GM12878 (cell line): ENCODE results near the gene SEMA6C. TPM values are rescaled to one million over a fixed set of nuclear protein-coding genes. Genes with fewer than 3 reads are reported as not detected.
"Not testable (repeated sequence)": the region's sequence is repeated elsewhere in the genome, so short reads cannot be mapped to it uniquely, and the experiment has no call there.

Experiments
- ATAC-seq: fragments of 200-7000 bp; cut with Tn5 transposase; 3 replicates; pipeline ENCODE4 v1.9.1; 2020; ENCODE audit warnings: mild to moderate bottlenecking, moderate library complexity
- BruUV-seq: library from RNA; stranded (reverse); fragments of 400-500 nt; replicated peaks from 2 replicates; lab custom pipeline; 2021; lab: Mats Ljungman, UMichigan
- CTCF ChIA-PET: fragments of 300-600 bp; sonication (Branson Sonifier 250); formaldehyde crosslinking; extraction: SDS; loops from one replicate; lab custom pipeline; 2021; ENCODE audit warnings: inconsistent platforms; lab: Yijun Ruan, JAX
- POLR2A ChIA-PET: fragments of 350-600 bp; formaldehyde crosslinking; extraction: SDS; loops from one replicate; lab custom pipeline; 2021; ENCODE audit warnings: inconsistent platforms; lab: Charles Lee
- RAD21 ChIA-PET: fragments of 300-600 bp; sonication (Branson Sonifier 250); formaldehyde crosslinking; loops from one replicate; lab custom pipeline; 2023; ENCODE audit warnings: antibody characterized with exemption; ENCODE audit not compliant: unreplicated experiment; lab: Charles Lee
- SMC1A ChIA-PET: fragments of 300-600 bp; sonication (Branson Sonifier 250); formaldehyde crosslinking; loops from one replicate; lab custom pipeline; 2023; ENCODE audit not compliant: unreplicated experiment, uncharacterized antibody; lab: Charles Lee
- DNase-seq: peaks from one replicate; pipeline ENCODE4 v3.0.0-alpha.2; 2011; ENCODE audit warnings: low read depth, low spot score
- FAIRE-seq: peaks from 3 replicates; lab custom pipeline; 2011; peaks lifted over from hg19 to GRCh38; lab: Jason Lieb, UNC
- H2AFZ ChIP-seq: 2 replicates; pipeline ENCODE4 v1.6.0; 2011; ENCODE audit warnings: low read depth, low read length, control low read depth; ENCODE audit not compliant: control insufficient read depth
- H3K27ac ChIP-seq: 2 replicates; pipeline ENCODE4 v1.5.1; 2011; ENCODE audit warnings: control low read depth; ENCODE audit not compliant: control insufficient read depth, insufficient read depth
- H3K27me3 ChIP-seq, 2 experiments: replicated peaks in 1 of 2; 2 replicates each; pipeline versions ENCODE4 v1.6.0 to v1.6.1; 2011; ENCODE audit warnings: low read length in 1 of 2; ENCODE audit not compliant: control insufficient read depth in 2 of 2, insufficient read depth in 2 of 2
- H3K36me3 ChIP-seq, 2 experiments: 2 replicates each; pipeline ENCODE4 v1.5.1; 2011; ENCODE audit warnings: low read length in 1 of 2; ENCODE audit not compliant: control insufficient read depth in 2 of 2, insufficient read depth in 2 of 2
- H3K4me1 ChIP-seq: 2 replicates; pipeline ENCODE4 v1.6.1; 2011; ENCODE audit warnings: mild to moderate bottlenecking, low read length, moderate library complexity, mixed read lengths; ENCODE audit not compliant: control insufficient read depth, insufficient read depth
- H3K4me2 ChIP-seq: 2 replicates; pipeline ENCODE4 v1.6.0; 2011; ENCODE audit warnings: control low read depth; ENCODE audit not compliant: control insufficient read depth, insufficient read depth
- H3K4me3 ChIP-seq: fragments of 200-600 bp; sonication (generic); 2 replicates; pipeline ENCODE4 v1.5.1; 2016
- H3K79me2 ChIP-seq: 2 replicates; pipeline ENCODE4 v1.6.0; 2011; ENCODE audit warnings: low read length; ENCODE audit not compliant: control insufficient read depth, insufficient read depth
- H3K9ac ChIP-seq: 2 replicates; pipeline ENCODE4 v1.8.0; 2011; ENCODE audit warnings: low read length, control low read depth, mixed read lengths; ENCODE audit not compliant: control insufficient read depth, insufficient read depth
- H3K9me3 ChIP-seq: replicated peaks from 3 replicates; pipeline ENCODE4 v1.5.1; 2011; ENCODE audit warnings: mild to moderate bottlenecking, low read length; ENCODE audit not compliant: control insufficient read depth, insufficient read depth
- H4K20me1 ChIP-seq: 2 replicates; pipeline ENCODE4 v1.6.0; 2011; ENCODE audit not compliant: control insufficient read depth, insufficient read depth
- HDGF ChIP-seq: fragments of 450-650 bp; IDR thresholded peaks from 2 replicates; pipeline ENCODE4 v1.6.1; 2016; ENCODE audit warnings: antibody characterized with exemption
- IKZF1 ChIP-seq: fragments of 450-650 bp; conservative IDR thresholded peaks from 2 replicates; pipeline ENCODE4 v1.6.1; 2017; ENCODE audit warnings: antibody characterized with exemption, mild to moderate bottlenecking
- KAT2A ChIP-seq: conservative IDR thresholded peaks from 2 replicates; pipeline ENCODE4 v1.6.1; 2011; ENCODE audit warnings: low read depth, low read length; ENCODE audit not compliant: control insufficient read depth
- MXI1 ChIP-seq: fragments of 150-350 bp; IDR thresholded peaks from 2 replicates; pipeline ENCODE4 v1.6.1; 2011; ENCODE audit warnings: low read depth, mild to moderate bottlenecking, inconsistent platforms, low read length, improper control_type of control experiment
- TCF12 ChIP-seq: IDR thresholded peaks from 2 replicates; pipeline ENCODE4 v1.6.1; 2011; ENCODE audit warnings: low read depth, mild to moderate bottlenecking, low read length
- ZNF384 ChIP-seq: IDR thresholded peaks from 2 replicates; pipeline ENCODE4 v1.6.1; 2012; ENCODE audit warnings: low read depth, mild to moderate bottlenecking, low read length, improper control_type of control experiment, borderline replicate concordance
- WGBS: methylation state at CpG from one replicate; pipeline ENCODE4 v1.1.6; 2016; ENCODE audit warnings: low lambda C conversion rate; ENCODE audit not compliant: insufficient replicate concordance, insufficient coverage; ENCODE audit errors: missing lambda C conversion rate; 5-methylcytosine and 5-hydroxymethylcytosine counted together
- in situ Hi-C: fragments of 300-500 bp; cut with MboI; formaldehyde crosslinking; loops from 9 replicates; pipeline ENCODE4 v1.14.3; 2018; ENCODE audit warnings: mixed read lengths
- intact Hi-C: fragments of 100-400 bp; cut with micrococcal nuclease; formaldehyde crosslinking; loops from one replicate; pipeline ENCODE4 v1.14.2; 2022; ENCODE audit not compliant: unreplicated experiment
- polyA plus RNA-seq, 11 experiments: library from polyadenylated mRNA; depleted of rRNA in 4 of 11; unstranded in 6 of 11; stranded (reverse) in 5 of 11; fragments of >200 nt; fragmentation: Nextera tagmentation in 4 of 11; fragmentation: Illumina TruSeq in 1 of 11; extraction: Ambion mirVana in 4 of 11; extraction: Trizol in 1 of 11; gene quantifications; 1 replicate in 1 of 11; 2 replicates in 10 of 11; pipeline versions ENCODE4 v1.2.1 to v1.2.3, GENCODE V29; 2011 to 2016; ENCODE audit warnings: inconsistent platforms in 2 of 11, missing spikeins in 2 of 11, low read depth in 1 of 11
- total RNA-seq, 4 experiments: library from RNA; depleted of rRNA in 3 of 4; stranded (reverse); fragments of >200 nt in 3 of 4; fragmentation: Illumina TruSeq in 1 of 4; extraction: Trizol in 1 of 4; gene quantifications; 2 replicates each; pipeline versions ENCODE4 v1.2.1 to v1.2.3, GENCODE V29; 2013 to 2021
- TF ChIP-seq, protein P1 (sequence below): IDR thresholded peaks from 2 replicates; pipeline ENCODE4 v1.6.1; 2012; ENCODE audit warnings: low read depth, low read length, improper control_type of control experiment
- TF ChIP-seq, protein P2 (sequence below): fragments of 450-650 bp; IDR thresholded peaks from 2 replicates; pipeline ENCODE4 v1.6.1; 2016; ENCODE audit warnings: mild to moderate bottlenecking
- TF ChIP-seq, protein P3 (sequence below): fragments of 450-650 bp; IDR thresholded peaks from 2 replicates; pipeline ENCODE4 v1.6.1; 2018; ENCODE audit warnings: mild to moderate bottlenecking, low read depth, moderate library complexity; ENCODE audit not compliant: partially characterized antibody

The SEMA6C gene
- total and polyA plus RNA-seq, 10 of the 15 experiments (the other 5 are each of a cell fraction or from before 2014, with no cell fraction given), result 0.13 to 2.2 (median 0.29) TPM; not detected in 1

DNA sequence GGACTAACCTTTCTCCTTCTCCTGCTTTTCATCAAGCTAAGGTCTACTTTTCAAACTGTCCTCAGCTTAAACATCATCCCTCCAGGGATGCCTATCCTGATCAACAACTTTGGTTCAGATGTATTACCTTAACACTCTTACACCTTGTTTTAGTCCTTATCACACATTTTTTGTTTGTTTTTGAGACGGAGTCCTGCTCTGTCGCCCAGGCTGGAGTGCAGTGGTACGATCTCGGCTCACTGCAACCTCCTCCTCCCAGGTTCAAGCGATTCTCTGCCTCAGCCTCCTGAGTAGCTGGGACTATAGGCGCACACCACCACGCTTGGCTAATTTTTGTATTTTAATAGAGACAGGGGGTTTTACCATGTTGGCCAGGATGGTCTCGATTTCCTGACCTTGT is 42.2 kb upstream of the SEMA6C start:
- in situ Hi-C loops, H4K20me1 ChIP-seq, FAIRE-seq, H3K4me1 ChIP-seq, H3K36me3 ChIP-seq, DNase-seq, BruUV-seq, H2AFZ ChIP-seq, intact Hi-C loops, H3K9me3 ChIP-seq, H3K27me3 ChIP-seq: not testable (repeated sequence)
- peak overlapping the region; percentile 76 for H3K4me3 ChIP-seq
- H3K9ac ChIP-seq, result peak overlapping the region; percentile 86
- ChIA-PET RAD21 (interaction anchor here (2.1 to 2.7 kb wide), 2 partner anchors 31 to 138 kb away, joined by 6 to 20 read pairs; partner anchors contain the start of genes PI4KB and TNFAIP8L2), POLR2A (interaction anchor here (0.8 to 1.4 kb wide), 5 partner anchors 10 to 139 kb away, joined by 3 to 5 read pairs (median 4); partner anchors contain the start of gene PI4KB), SMC1A (interaction anchor here (1.2 to 3.2 kb wide), 2 partner anchors 32 to 89 kb away, joined by 3 to 12 read pairs; partner anchors contain the start of gene TNFAIP8L2), CTCF (interaction anchor here (0.6 to 4.2 kb wide), 6 partner anchors 8 to 152 kb away, joined by 3 to 38 read pairs (median 4); partner anchors contain the start of genes PSMD4 and TMOD4)
- peaks cover 24% of the 10 kb centered on the region for H3K79me2 ChIP-seq
- H3K4me2 ChIP-seq, result peak overlapping the region; percentile 91
- WGBS, result 51% methylated on average over 8 of the region's 8 CpGs
- peak overlapping the region; percentile 87 for H3K27ac ChIP-seq
- peak; percentile 49; the same call in 1 of the 2 replicates for TF ChIP-seq HDGF
- 0 out of 2 replicates have a peak, but pooled peaks have one; percentile 37 for TF ChIP-seq MXI1
- ATAC-seq, result peak; percentile 17

DNA sequence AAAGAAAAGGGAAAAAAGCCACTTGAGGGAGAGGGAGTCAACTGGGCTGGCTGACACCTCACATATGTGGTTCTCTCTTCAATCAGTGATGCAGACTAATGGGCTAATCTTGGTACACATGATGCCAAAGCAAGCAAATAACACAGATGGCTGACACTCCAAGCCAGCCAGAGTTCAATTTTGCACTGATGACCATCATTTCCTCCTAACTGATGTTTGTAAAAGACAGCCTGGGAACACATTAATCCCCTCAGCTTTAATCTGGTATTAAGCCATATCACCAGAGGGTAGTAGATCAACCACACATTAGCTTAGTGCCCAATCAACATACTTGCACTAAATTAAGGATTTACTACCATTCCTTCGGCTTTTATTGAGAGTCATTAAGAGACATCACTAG is 40.8 kb upstream of the SEMA6C start:
- ChIA-PET CTCF (interaction anchor here (1.6 to 4.2 kb wide), 2 partner anchors 30 to 65 kb away, joined by 6 to 38 read pairs; partner anchors contain the start of gene TNFAIP8L2), SMC1A (interaction anchor here (0.8 to 3.2 kb wide), 2 partner anchors 12 to 88 kb away, joined by 3 to 12 read pairs; no protein-coding TSS in a partner anchor), RAD21 (no interaction called here), POLR2A (interaction anchor here (0.8 to 1.1 kb wide), 2 partner anchors 9 to 140 kb away, joined by 3 to 4 read pairs; no protein-coding TSS in a partner anchor)
- no peaks in the 10 kb centered on the region for H4K20me1 ChIP-seq
- in situ Hi-C loops, result no loop called here
- H3K27me3 ChIP-seq, result no peaks in the 10 kb centered on the region
- no peak for ATAC-seq
- H3K4me1 ChIP-seq, result peaks cover 4% of the 10 kb centered on the region; the same call in 1 of the 2 replicates
- no peak overlapping the region for H3K27ac ChIP-seq
- intact Hi-C loops, result no loop called here
- no peak overlapping the region for H3K4me2 ChIP-seq
- no peaks in the 10 kb centered on the region for H3K9me3 ChIP-seq
- no peak overlapping the region for H2AFZ ChIP-seq
- BruUV-seq, result no TSS peak
- WGBS, result 100% methylated on average over 1 of the region's 1 CpG
- H3K4me3 ChIP-seq, result no peak overlapping the region
- FAIRE-seq, result no peak
- peaks cover 24% of the 10 kb centered on the region for H3K79me2 ChIP-seq
- no peak for DNase-seq
- H3K9ac ChIP-seq, result no peak overlapping the region
- peaks cover 1 to 12% of the 10 kb centered on the region in 2 experiments; a peak in 3 of 4 replicates for H3K36me3 ChIP-seq
- TF ChIP-seq, protein P1, sequence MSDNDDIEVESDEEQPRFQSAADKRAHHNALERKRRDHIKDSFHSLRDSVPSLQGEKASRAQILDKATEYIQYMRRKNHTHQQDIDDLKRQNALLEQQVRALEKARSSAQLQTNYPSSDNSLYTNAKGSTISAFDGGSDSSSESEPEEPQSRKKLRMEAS, result no peak
- no peak for TF ChIP-seq IKZF1
- no peak for TF ChIP-seq TCF12
- TF ChIP-seq, protein P2, sequence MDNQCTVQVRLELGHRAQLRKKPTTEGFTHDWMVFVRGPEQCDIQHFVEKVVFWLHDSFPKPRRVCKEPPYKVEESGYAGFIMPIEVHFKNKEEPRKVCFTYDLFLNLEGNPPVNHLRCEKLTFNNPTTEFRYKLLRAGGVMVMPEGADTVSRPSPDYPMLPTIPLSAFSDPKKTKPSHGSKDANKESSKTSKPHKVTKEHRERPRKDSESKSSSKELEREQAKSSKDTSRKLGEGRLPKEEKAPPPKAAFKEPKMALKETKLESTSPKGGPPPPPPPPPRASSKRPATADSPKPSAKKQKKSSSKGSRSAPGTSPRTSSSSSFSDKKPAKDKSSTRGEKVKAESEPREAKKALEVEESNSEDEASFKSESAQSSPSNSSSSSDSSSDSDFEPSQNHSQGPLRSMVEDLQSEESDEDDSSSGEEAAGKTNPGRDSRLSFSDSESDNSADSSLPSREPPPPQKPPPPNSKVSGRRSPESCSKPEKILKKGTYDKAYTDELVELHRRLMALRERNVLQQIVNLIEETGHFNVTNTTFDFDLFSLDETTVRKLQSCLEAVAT, result no peak
- TF ChIP-seq, protein P3, sequence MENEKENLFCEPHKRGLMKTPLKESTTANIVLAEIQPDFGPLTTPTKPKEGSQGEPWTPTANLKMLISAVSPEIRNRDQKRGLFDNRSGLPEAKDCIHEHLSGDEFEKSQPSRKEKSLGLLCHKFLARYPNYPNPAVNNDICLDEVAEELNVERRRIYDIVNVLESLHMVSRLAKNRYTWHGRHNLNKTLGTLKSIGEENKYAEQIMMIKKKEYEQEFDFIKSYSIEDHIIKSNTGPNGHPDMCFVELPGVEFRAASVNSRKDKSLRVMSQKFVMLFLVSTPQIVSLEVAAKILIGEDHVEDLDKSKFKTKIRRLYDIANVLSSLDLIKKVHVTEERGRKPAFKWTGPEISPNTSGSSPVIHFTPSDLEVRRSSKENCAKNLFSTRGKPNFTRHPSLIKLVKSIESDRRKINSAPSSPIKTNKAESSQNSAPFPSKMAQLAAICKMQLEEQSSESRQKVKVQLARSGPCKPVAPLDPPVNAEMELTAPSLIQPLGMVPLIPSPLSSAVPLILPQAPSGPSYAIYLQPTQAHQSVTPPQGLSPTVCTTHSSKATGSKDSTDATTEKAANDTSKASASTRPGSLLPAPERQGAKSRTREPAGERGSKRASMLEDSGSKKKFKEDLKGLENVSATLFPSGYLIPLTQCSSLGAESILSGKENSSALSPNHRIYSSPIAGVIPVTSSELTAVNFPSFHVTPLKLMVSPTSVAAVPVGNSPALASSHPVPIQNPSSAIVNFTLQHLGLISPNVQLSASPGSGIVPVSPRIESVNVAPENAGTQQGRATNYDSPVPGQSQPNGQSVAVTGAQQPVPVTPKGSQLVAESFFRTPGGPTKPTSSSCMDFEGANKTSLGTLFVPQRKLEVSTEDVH, result no peak
- TF ChIP-seq ZNF384, result no peak
- no peak for TF ChIP-seq KAT2A
